Suprapubic skin (tissue), 4 donors: Measurements from ENCODE around the gene PRKN.

ENCODE experiments used
- CTCF ChIP-seq, 2 donors: fragments of 200-600 bp in 1 of 2; fragments of 450-650 bp in 1 of 2; sonication (generic) in 1 of 2; IDR thresholded peaks; one replicate each; pipeline ENCODE4 v1.5.1; 2016 to 2019; ENCODE audit warnings: antibody characterized with exemption in 2 of 2, mild to moderate bottlenecking in 1 of 2, moderate library complexity in 1 of 2
- EP300 ChIP-seq: sonication (generic); formaldehyde crosslinking; IDR thresholded peaks from one replicate; pipeline ENCODE4 v1.6.1; 2017; ENCODE audit warnings: antibody characterized with exemption
- POLR2A ChIP-seq, 2 donors: fragments of 450-650 bp; IDR thresholded peaks; one replicate each; pipeline ENCODE4 v1.6.1; 2017; ENCODE audit warnings: antibody characterized with exemption in 2 of 2, mild to moderate bottlenecking in 2 of 2, moderate library complexity in 2 of 2
- POLR2AphosphoS5 ChIP-seq, 3 donors: sonication (generic); formaldehyde crosslinking; IDR thresholded peaks; one replicate each; pipeline ENCODE4 v1.6.1; 2017; ENCODE audit warnings: antibody characterized with exemption in 3 of 3

GRCh38 chr6:161727083-161727833 is 1000.3 kb downstream of the PRKN start:
- TF ChIP-seq POLR2AphosphoS5 (IDR thresholded peaks at IDR 0.05) (no peak), CTCF (IDR thresholded peaks at IDR 0.05) (no peak), EP300 (no peak), POLR2A (IDR thresholded peaks at IDR 0.05) (no peak)
